Loucy (cell line): ENCODE data around the gene RRP1.

Experiments used
- H2AFZ ChIP-seq: fragments of 200-600 bp; sonication (generic); 2 replicates; pipeline ENCODE4 v1.6.0; 2016; ENCODE audit warnings: antibody characterized with exemption, mild to moderate bottlenecking, low read length, moderate library complexity
- H3F3A ChIP-seq: fragments of 200-600 bp; 2 replicates; pipeline ENCODE4 v1.6.0; 2016; ENCODE audit warnings: antibody characterized with exemption, low read depth, mild to moderate bottlenecking
- H3K27me3 ChIP-seq: fragments of 200-600 bp; sonication (generic); 2 replicates; pipeline ENCODE4 v1.6.1; 2014; ENCODE audit warnings: low read length, mild to moderate bottlenecking; ENCODE audit not compliant: insufficient read depth, poor library complexity, severe bottlenecking
- H3K36me3 ChIP-seq: fragments of 200-600 bp; sonication (generic); 2 replicates; pipeline ENCODE4 v1.6.1; 2016; ENCODE audit warnings: low read length; ENCODE audit not compliant: insufficient read depth
- H3K4me1 ChIP-seq: fragments of 200-600 bp; sonication (generic); 2 replicates; pipeline ENCODE4 v1.5.1; 2014; ENCODE audit warnings: low read length, mild to moderate bottlenecking; ENCODE audit not compliant: insufficient read depth, poor library complexity, severe bottlenecking
- H3K4me2 ChIP-seq: fragments of 200-600 bp; sonication (generic); 2 replicates; pipeline ENCODE4 v1.6.0; 2014; ENCODE audit warnings: antibody characterized with exemption, low read length, low read depth, mild to moderate bottlenecking; ENCODE audit not compliant: poor library complexity, severe bottlenecking
- H3K4me3 ChIP-seq: fragments of 200-600 bp; sonication (generic); 2 replicates; pipeline ENCODE4 v1.5.1; 2014; ENCODE audit warnings: low read length, mild to moderate bottlenecking, mixed read lengths; ENCODE audit not compliant: poor library complexity, severe bottlenecking
- H3K79me2 ChIP-seq: fragments of 200-600 bp; sonication (generic); 2 replicates; pipeline ENCODE4 v1.6.1; 2014; ENCODE audit warnings: low read length; ENCODE audit not compliant: insufficient read depth
- H3K9ac ChIP-seq: fragments of 200-600 bp; sonication (generic); 2 replicates; pipeline ENCODE4 v1.6.0; 2014; ENCODE audit warnings: mild to moderate bottlenecking, low read depth, low read length, moderate library complexity; ENCODE audit not compliant: poor library complexity, severe bottlenecking
- H3K9me2 ChIP-seq: fragments of 200-600 bp; sonication (generic); replicated peaks from 2 replicates; pipeline ENCODE4 v1.6.1; 2016; ENCODE audit warnings: low read depth, low read length, mixed read lengths
- H3K9me3 ChIP-seq: fragments of 200-600 bp; sonication (generic); 2 replicates; pipeline ENCODE4 v1.6.1; 2014; ENCODE audit warnings: mild to moderate bottlenecking, antibody characterized with exemption, low read length, low read depth; ENCODE audit not compliant: insufficient read depth
- H4K20me1 ChIP-seq: fragments of 200-600 bp; sonication (generic); 2 replicates; pipeline ENCODE4 v1.6.0; 2014; ENCODE audit warnings: antibody characterized with exemption, low read length, mild to moderate bottlenecking; ENCODE audit not compliant: insufficient read depth, poor library complexity, severe bottlenecking
- CTCF ChIP-seq: fragments of 200-600 bp; sonication (generic); conservative IDR thresholded peaks from 2 replicates; pipeline ENCODE4 v1.5.1; 2014; ENCODE audit warnings: mild to moderate bottlenecking, antibody characterized with exemption, low read length
- EZH2phosphoT487 ChIP-seq: fragments of 200-600 bp; IDR thresholded peaks from 2 replicates; pipeline ENCODE4 v1.6.1; 2018; ENCODE audit warnings: antibody characterized with exemption, mild to moderate bottlenecking, moderate library complexity, borderline replicate concordance

The RRP1 gene

GRCh38 chr21:43766734-43767497 lies 22.5 kb upstream of the RRP1 start:
- H3K36me3 ChIP-seq, result no peaks in the 10 kb centered on the region
- no peaks in the 10 kb centered on the region for H4K20me1 ChIP-seq
- no peaks in the 10 kb centered on the region for H3K4me1 ChIP-seq
- H3K9ac ChIP-seq, result no peak overlapping the region
- no peaks in the 10 kb centered on the region for H3K9me2 ChIP-seq
- H3F3A ChIP-seq, result no peaks in the 10 kb centered on the region
- H3K27me3 ChIP-seq, result no peaks in the 10 kb centered on the region
- no peaks in the 10 kb centered on the region for H3K79me2 ChIP-seq
- H3K9me3 ChIP-seq, result no peaks in the 10 kb centered on the region
- H3K4me3 ChIP-seq, result no peak overlapping the region
- TF ChIP-seq EZH2phosphoT487 (no peak), CTCF (no peak)
- H3K4me2 ChIP-seq, result no peak overlapping the region
- H2AFZ ChIP-seq, result no peak overlapping the region

- no peaks in the 10 kb centered on the region for H3K9me3 ChIP-seq
- H3K4me3 ChIP-seq, result no peak overlapping the region
- no peak overlapping the region for H3K9ac ChIP-seq
- H3K36me3 ChIP-seq, result no peaks in the 10 kb centered on the region
- no peak for TF ChIP-seq EZH2phosphoT487
- no peak for TF ChIP-seq CTCF
- no peaks in the 10 kb centered on the region for H3K79me2 ChIP-seq
- no peaks in the 10 kb centered on the region for H3F3A ChIP-seq
- H4K20me1 ChIP-seq, result no peaks in the 10 kb centered on the region
- H3K4me2 ChIP-seq, result no peak overlapping the region
- H2AFZ ChIP-seq, result no peak overlapping the region
- H3K4me1 ChIP-seq, result no peaks in the 10 kb centered on the region
- H3K9me2 ChIP-seq, result no peaks in the 10 kb centered on the region
- H3K27me3 ChIP-seq, result no peaks in the 10 kb centered on the region
These were observed 21.8 kb upstream of the RRP1 start for GRCh38 chr21:43767498-43767983.

GRCh38 chr21:43767984-43768867 lies 21.2 kb upstream of the RRP1 start:
- Histone ChIP-seq H3K79me2 (peaks cover 2% of the 10 kb centered on the region; the same call in 1 of the 2 replicates), H3K9ac (no peak overlapping the region), H3K9me2 (no peaks in the 10 kb centered on the region), H3K4me3 (no peak overlapping the region), H4K20me1 (no peaks in the 10 kb centered on the region), H3K36me3 (peaks cover 5% of the 10 kb centered on the region; the same call in 1 of the 2 replicates), H3K4me1 (no peaks in the 10 kb centered on the region), H3K4me2 (no peak overlapping the region), H2AFZ (no peak overlapping the region), H3K9me3 (no peaks in the 10 kb centered on the region), H3F3A (no peaks in the 10 kb centered on the region), H3K27me3 (no peaks in the 10 kb centered on the region)
- TF ChIP-seq CTCF (no peak), EZH2phosphoT487 (no peak)
